Endothelial cell of umbilical vein (primary cell): ENCODE results near the gene SLAIN2. TPM values are rescaled to one million over a fixed set of nuclear protein-coding genes. Genes with fewer than 3 reads are reported as not detected.

Experiments used
- BruUV-seq: library from RNA; stranded (reverse); fragments of 400-500 nt; replicated peaks from 2 replicates; lab custom pipeline; 2021; lab: Mats Ljungman, UMichigan
- CTCF ChIA-PET: fragments of 300-600, 350-600 bp; sonication (Branson Sonifier 250); formaldehyde crosslinking; loops from one replicate; lab custom pipeline; 2021; ENCODE audit warnings: antibody characterized with exemption, inconsistent platforms; lab: Charles Lee
- POLR2A ChIA-PET: fragments of 300-600, 350-600 bp; sonication (Branson Sonifier 250); formaldehyde crosslinking; loops from one replicate; lab custom pipeline; 2021; ENCODE audit warnings: antibody characterized with exemption, inconsistent platforms; lab: Charles Lee
- DNase-seq: peaks from one replicate; pipeline ENCODE4 v3.0.0-alpha.2; 2011; ENCODE audit warnings: low read depth, low spot score
- FAIRE-seq: peaks from 2 replicates; lab custom pipeline; 2011; peaks lifted over from hg19 to GRCh38; lab: Jason Lieb, UNC
- H2AFZ ChIP-seq: 2 replicates; pipeline ENCODE4 v1.6.0; 2012; ENCODE audit warnings: low read depth, low read length, control low read depth, inconsistent platforms
- H3K27ac ChIP-seq: 2 replicates; pipeline ENCODE4 v1.5.1; 2011; ENCODE audit warnings: low read depth, mild to moderate bottlenecking, control low read depth, low read length, moderate library complexity; ENCODE audit not compliant: insufficient read depth
- H3K27me3 ChIP-seq, 2 experiments: 2 replicates each; pipeline versions ENCODE4 v1.6.0 to v1.6.1; 2011; ENCODE audit warnings: low read length in 2 of 2, mixed read lengths in 1 of 2; ENCODE audit not compliant: control insufficient read depth in 2 of 2, insufficient read depth in 2 of 2
- H3K36me3 ChIP-seq, 2 experiments: 2 replicates in 1 of 2; 3 replicates in 1 of 2; pipeline ENCODE4 v1.5.1; 2011; ENCODE audit warnings: low read length in 2 of 2, mild to moderate bottlenecking in 1 of 2, moderate library complexity in 1 of 2; ENCODE audit not compliant: control insufficient read depth in 2 of 2, insufficient read depth in 2 of 2; ENCODE audit errors: extremely low read depth in 1 of 2
- H3K4me1 ChIP-seq: 3 replicates; pipeline ENCODE4 v1.5.1; 2011; ENCODE audit warnings: mild to moderate bottlenecking, low read length; ENCODE audit not compliant: control insufficient read depth, insufficient read depth; ENCODE audit errors: extremely low read depth
- H3K4me2 ChIP-seq: 2 replicates; pipeline ENCODE4 v1.6.1; 2011; ENCODE audit warnings: low read length, control low read depth, mixed read lengths; ENCODE audit not compliant: insufficient read depth
- H3K4me3 ChIP-seq, 3 experiments: fragments of 200-600 bp in 1 of 3; sonication (generic), shearing (Covaris generic) in 1 of 3; replicated peaks in 1 of 3; 2 replicates each; pipeline ENCODE4 v1.5.1; 2011 to 2016; ENCODE audit warnings: control low read depth in 3 of 3, low read length in 3 of 3, mild to moderate bottlenecking in 2 of 3, inconsistent platforms in 1 of 3, low read depth in 1 of 3, moderate library complexity in 1 of 3; ENCODE audit not compliant: insufficient read depth in 1 of 3
- H3K79me2 ChIP-seq: 2 replicates; pipeline ENCODE4 v1.6.0; 2012; ENCODE audit warnings: low read length, inconsistent platforms; ENCODE audit not compliant: control insufficient read depth, insufficient read depth
- H3K9ac ChIP-seq: replicated peaks from 2 replicates; pipeline ENCODE3; 2011; ENCODE audit warnings: low read length, control low read depth; ENCODE audit not compliant: insufficient read depth; ENCODE audit errors: extremely low read depth
- H3K9me1 ChIP-seq: replicated peaks from 3 replicates; pipeline ENCODE4 v1.6.0; 2011; ENCODE audit warnings: mild to moderate bottlenecking, low read length; ENCODE audit not compliant: control insufficient read depth, insufficient read depth; ENCODE audit errors: extremely low read depth
- H3K9me3 ChIP-seq: replicated peaks from 2 replicates; pipeline ENCODE4 v1.5.1; 2012; ENCODE audit warnings: low read length, inconsistent platforms; ENCODE audit not compliant: control insufficient read depth, insufficient read depth
- H4K20me1 ChIP-seq: replicated peaks from 2 replicates; pipeline ENCODE3; 2011; ENCODE audit warnings: mild to moderate bottlenecking, low read length; ENCODE audit not compliant: control insufficient read depth, insufficient read depth; ENCODE audit errors: extremely low read depth
- EZH2 ChIP-seq: IDR thresholded peaks from 2 replicates; pipeline ENCODE4 v1.6.1; 2012; ENCODE audit warnings: borderline replicate concordance, low read depth, mild to moderate bottlenecking, moderate library complexity, low read length, inconsistent platforms; ENCODE audit not compliant: severe bottlenecking
- FOS ChIP-seq: IDR thresholded peaks from 2 replicates; pipeline ENCODE4 v1.6.1; 2011; ENCODE audit warnings: mild to moderate bottlenecking, low read length, moderate library complexity, borderline replicate concordance; ENCODE audit not compliant: insufficient read depth
- GATA2 ChIP-seq: IDR thresholded peaks from 2 replicates; pipeline ENCODE4 v1.7.0; 2011; ENCODE audit warnings: low read depth, mild to moderate bottlenecking, moderate library complexity, mixed read lengths, low read length; ENCODE audit not compliant: insufficient read length, insufficient read depth
- JUN ChIP-seq: IDR thresholded peaks from 2 replicates; pipeline ENCODE4 v1.6.1; 2011; ENCODE audit warnings: borderline replicate concordance, low read depth; ENCODE audit not compliant: insufficient read length, insufficient read depth
- MYC ChIP-seq: IDR thresholded peaks from one replicate; pipeline ENCODE4 v1.6.1; 2011; ENCODE audit warnings: mild to moderate bottlenecking, low read depth, low read length
- POLR2A ChIP-seq: IDR thresholded peaks from 2 replicates; pipeline ENCODE4 v1.6.1; 2012; ENCODE audit warnings: low read depth, mild to moderate bottlenecking, control low read depth, low read length
- POLR2AphosphoS5 ChIP-seq: IDR thresholded peaks from 2 replicates; pipeline ENCODE4 v1.6.1; 2012; ENCODE audit warnings: low read depth, mild to moderate bottlenecking, control low read depth, low read length, moderate library complexity; ENCODE audit not compliant: insufficient read depth
- dilution Hi-C: fragments of 300-500 bp; cut with MboI; formaldehyde crosslinking; loops from one replicate; pipeline ENCODE4 v1.15.0; 2019; ENCODE audit warnings: low sequenced_read_pairs; ENCODE audit not compliant: extremely low pct_ligation_motif_present
- intact Hi-C: fragments of 100-400 bp; cut with micrococcal nuclease; formaldehyde crosslinking; loops from one replicate; pipeline ENCODE4 v1.10.0; 2022
- polyA plus RNA-seq, 4 experiments: library from polyadenylated mRNA; depleted of rRNA in 3 of 4; stranded (reverse) in 3 of 4; unstranded in 1 of 4; fragments of >200 nt; gene quantifications; 2 replicates each; pipeline versions ENCODE4 v1.2.1 to v1.2.3, GENCODE V29; 2011 to 2012; ENCODE audit warnings: missing spikeins in 1 of 4
- total RNA-seq: library from RNA; stranded (reverse); gene quantifications from 2 replicates; pipeline ENCODE4 v1.2.3, GENCODE V29; 2021
- TF ChIP-seq, protein P1 (sequence below), 2 donors: IDR thresholded peaks; 1 replicate in 1 of 2; 2 replicates in 1 of 2; pipeline ENCODE4 v1.5.1; 2011; ENCODE audit warnings: low read length in 2 of 2, mild to moderate bottlenecking in 2 of 2, moderate library complexity in 2 of 2, control low read depth in 1 of 2, inconsistent platforms in 1 of 2, low read depth in 1 of 2; ENCODE audit not compliant: insufficient read depth in 1 of 2; ENCODE audit errors: extremely low read depth in 1 of 2
- TF ChIP-seq, protein P2 (sequence below): IDR thresholded peaks from 2 replicates; pipeline ENCODE4 v1.6.1; 2011; ENCODE audit not compliant: insufficient read depth, insufficient read length

The SLAIN2 gene
- total and polyA plus RNA-seq, 2 donors (not counting 3 experiments of a cell fraction or from before 2014, with no cell fraction given): 27.4 to 49.5 TPM

DNA sequence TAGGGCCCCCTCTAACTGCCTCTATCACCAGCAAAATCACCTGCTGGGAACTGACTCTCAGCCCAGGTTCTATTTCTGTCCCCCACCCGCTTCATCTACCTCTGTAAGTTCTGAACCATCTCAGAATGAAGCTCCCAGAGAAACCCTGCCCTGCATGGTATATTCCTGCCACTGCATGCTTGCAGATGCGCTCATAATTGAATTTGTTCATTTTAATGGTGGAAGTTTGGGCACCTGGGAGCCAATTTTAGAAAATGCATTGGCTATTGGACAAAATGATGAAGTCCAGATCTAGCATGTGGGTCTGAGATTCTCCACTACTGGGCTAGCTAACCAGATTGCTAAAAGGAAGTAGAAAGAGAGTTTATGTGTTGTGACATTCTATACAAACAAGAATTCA, 113.3 kb downstream of the SLAIN2 start:
- Histone ChIP-seq H3K9me3 (no peaks in the 10 kb centered on the region), H3K4me1 (no peaks in the 10 kb centered on the region), H3K9me1 (no peaks in the 10 kb centered on the region), H2AFZ (no peak overlapping the region), H3K36me3 (no peaks in the 10 kb centered on the region), H3K9ac (no peak overlapping the region), H3K4me2 (no peak overlapping the region), H3K4me3 (no peak overlapping the region), H3K79me2 (no peaks in the 10 kb centered on the region), H3K27me3 (peaks cover 0 to 2% of the 10 kb centered on the region in 2 experiments), H4K20me1 (no peaks in the 10 kb centered on the region), H3K27ac (no peak overlapping the region)
- intact Hi-C loops: no loop called here
- no peak for DNase-seq
- TF ChIP-seq GATA2: no peak
- TF ChIP-seq POLR2AphosphoS5: no peak
- ChIA-PET POLR2A (no interaction called here), CTCF (no interaction called here)
- dilution Hi-C loops: no loop called here
- BruUV-seq: no TSS peak
- FAIRE-seq: no peak

DNA sequence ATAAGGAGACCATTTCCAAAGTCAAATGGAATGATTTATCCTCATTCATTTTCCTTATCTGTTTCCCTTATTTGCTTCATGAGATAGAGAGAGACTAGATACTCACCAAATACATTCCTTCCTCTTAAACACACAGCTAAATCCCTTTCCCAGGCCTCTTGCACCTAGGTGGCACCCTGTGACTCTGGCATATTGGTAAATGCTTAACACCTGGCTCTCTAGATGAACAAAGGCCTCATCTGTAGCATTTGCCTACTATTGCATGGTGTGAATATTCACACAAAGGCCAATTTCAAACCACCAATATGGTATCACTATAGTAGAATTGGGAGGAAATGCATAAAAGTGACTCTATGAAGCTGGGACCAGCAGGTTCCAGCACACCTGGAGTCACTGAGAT, 119.7 kb downstream of the SLAIN2 start:
- no peak overlapping the region for H3K4me2 ChIP-seq
- peaks cover 9 to 16% of the 10 kb centered on the region in 2 experiments for H3K27me3 ChIP-seq
- ChIA-PET POLR2A (no interaction called here), CTCF (no interaction called here)
- no peaks in the 10 kb centered on the region for H3K4me1 ChIP-seq
- no peak overlapping the region for H3K4me3 ChIP-seq
- no peak overlapping the region for H3K9ac ChIP-seq
- no peak overlapping the region for H3K27ac ChIP-seq
- intact Hi-C loops (no loop called here), dilution Hi-C loops (no loop called here)
- TF ChIP-seq POLR2A: no peak
- TF ChIP-seq EZH2: no peak
- no peak for TF ChIP-seq GATA2
- TF ChIP-seq, protein P1, sequence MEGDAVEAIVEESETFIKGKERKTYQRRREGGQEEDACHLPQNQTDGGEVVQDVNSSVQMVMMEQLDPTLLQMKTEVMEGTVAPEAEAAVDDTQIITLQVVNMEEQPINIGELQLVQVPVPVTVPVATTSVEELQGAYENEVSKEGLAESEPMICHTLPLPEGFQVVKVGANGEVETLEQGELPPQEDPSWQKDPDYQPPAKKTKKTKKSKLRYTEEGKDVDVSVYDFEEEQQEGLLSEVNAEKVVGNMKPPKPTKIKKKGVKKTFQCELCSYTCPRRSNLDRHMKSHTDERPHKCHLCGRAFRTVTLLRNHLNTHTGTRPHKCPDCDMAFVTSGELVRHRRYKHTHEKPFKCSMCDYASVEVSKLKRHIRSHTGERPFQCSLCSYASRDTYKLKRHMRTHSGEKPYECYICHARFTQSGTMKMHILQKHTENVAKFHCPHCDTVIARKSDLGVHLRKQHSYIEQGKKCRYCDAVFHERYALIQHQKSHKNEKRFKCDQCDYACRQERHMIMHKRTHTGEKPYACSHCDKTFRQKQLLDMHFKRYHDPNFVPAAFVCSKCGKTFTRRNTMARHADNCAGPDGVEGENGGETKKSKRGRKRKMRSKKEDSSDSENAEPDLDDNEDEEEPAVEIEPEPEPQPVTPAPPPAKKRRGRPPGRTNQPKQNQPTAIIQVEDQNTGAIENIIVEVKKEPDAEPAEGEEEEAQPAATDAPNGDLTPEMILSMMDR (IDR thresholded peaks at IDR 0.05; ENCODE audit: extremely low read depth in 1 of 2, insufficient read depth in 1 of 2, low read depth in 1 of 2, low read length in 2 of 2): no peak
- no peak for TF ChIP-seq FOS
- TF ChIP-seq POLR2AphosphoS5: no peak
- TF ChIP-seq JUN: no peak
- TF ChIP-seq MYC: no peak
- TF ChIP-seq, protein P2, sequence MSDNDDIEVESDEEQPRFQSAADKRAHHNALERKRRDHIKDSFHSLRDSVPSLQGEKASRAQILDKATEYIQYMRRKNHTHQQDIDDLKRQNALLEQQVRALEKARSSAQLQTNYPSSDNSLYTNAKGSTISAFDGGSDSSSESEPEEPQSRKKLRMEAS: no peak
- H3K9me3 ChIP-seq: no peaks in the 10 kb centered on the region
- no peak for FAIRE-seq
- H3K36me3 ChIP-seq: no peaks in the 10 kb centered on the region
- DNase-seq: no peak
- no peaks in the 10 kb centered on the region for H3K9me1 ChIP-seq
- no peaks in the 10 kb centered on the region for H3K79me2 ChIP-seq
- no peak overlapping the region for H2AFZ ChIP-seq
- H4K20me1 ChIP-seq: no peaks in the 10 kb centered on the region
- BruUV-seq: no TSS peak
